ENCODE results near the gene PDF.

GRCh38 chr16:69368866-69369265 lies 38.5 kb upstream of the PDF start:
- TF ChIP-seq, protein P1, sequence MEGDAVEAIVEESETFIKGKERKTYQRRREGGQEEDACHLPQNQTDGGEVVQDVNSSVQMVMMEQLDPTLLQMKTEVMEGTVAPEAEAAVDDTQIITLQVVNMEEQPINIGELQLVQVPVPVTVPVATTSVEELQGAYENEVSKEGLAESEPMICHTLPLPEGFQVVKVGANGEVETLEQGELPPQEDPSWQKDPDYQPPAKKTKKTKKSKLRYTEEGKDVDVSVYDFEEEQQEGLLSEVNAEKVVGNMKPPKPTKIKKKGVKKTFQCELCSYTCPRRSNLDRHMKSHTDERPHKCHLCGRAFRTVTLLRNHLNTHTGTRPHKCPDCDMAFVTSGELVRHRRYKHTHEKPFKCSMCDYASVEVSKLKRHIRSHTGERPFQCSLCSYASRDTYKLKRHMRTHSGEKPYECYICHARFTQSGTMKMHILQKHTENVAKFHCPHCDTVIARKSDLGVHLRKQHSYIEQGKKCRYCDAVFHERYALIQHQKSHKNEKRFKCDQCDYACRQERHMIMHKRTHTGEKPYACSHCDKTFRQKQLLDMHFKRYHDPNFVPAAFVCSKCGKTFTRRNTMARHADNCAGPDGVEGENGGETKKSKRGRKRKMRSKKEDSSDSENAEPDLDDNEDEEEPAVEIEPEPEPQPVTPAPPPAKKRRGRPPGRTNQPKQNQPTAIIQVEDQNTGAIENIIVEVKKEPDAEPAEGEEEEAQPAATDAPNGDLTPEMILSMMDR (IDR thresholded peaks at IDR 0.05), result no peak
- no peak for TF ChIP-seq EZH2 (IDR thresholded peaks at IDR 0.05; ENCODE audit: borderline replicate concordance, insufficient read depth, low read depth, low read length, poor library complexity, severe bottlenecking)

Measured in B cell (primary cell).